GM12864 (cell line): Measurements from ENCODE around the gene TAS2R50.

ENCODE experiments used
- DNase-seq: peaks from one replicate; pipeline ENCODE4 v3.0.0-alpha.2; 2011; ENCODE audit warnings: low read depth
- H3K4me3 ChIP-seq: 2 replicates; pipeline ENCODE4 v1.5.1; 2011; ENCODE audit warnings: mild to moderate bottlenecking, low read depth, low read length, control low read depth
- CTCF ChIP-seq: IDR thresholded peaks from 2 replicates; pipeline ENCODE4 v1.5.1; 2011; ENCODE audit warnings: low read depth, mild to moderate bottlenecking, moderate library complexity, low read length, control low read depth, inconsistent platforms; ENCODE audit errors: missing control alignments

The TAS2R50 gene

GRCh38 chr12:11015775-11016430 lies 29.2 kb upstream of the TAS2R50 start:
- H3K4me3 ChIP-seq = no peak overlapping the region
- DNase-seq = no peak
- TF ChIP-seq CTCF = no peak

- DNase-seq = no peak
- no peak for TF ChIP-seq CTCF
- H3K4me3 ChIP-seq = no peak overlapping the region
These were observed 27.5 kb upstream of the TAS2R50 start for GRCh38 chr12:11014234-11014633.

GRCh38 chr12:11007608-11008007 lies 20.9 kb upstream of the TAS2R50 start:
- no peak overlapping the region for H3K4me3 ChIP-seq

GRCh38 chr12:10998204-10998603 lies 11.5 kb upstream of the TAS2R50 start, which contains the start of gene TAS2R20:
Gene TAS2R20, minus strand, starts transcription at chr12:10998304. Its CDS starts 429 bp downstream, at chr12:10997875.
- no peak for TF ChIP-seq CTCF
- DNase-seq = no peak
- no peak within 1 kb of the TSS for H3K4me3 ChIP-seq

More at GRCh38 chr12:11007608-11008007, 20.9 kb upstream of the TAS2R50 start:
- DNase-seq = no peak
- TF ChIP-seq CTCF = no peak

- no peak for TF ChIP-seq CTCF
- DNase-seq = no peak
- H3K4me3 ChIP-seq = no peak overlapping the region
These were observed 7.6 kb upstream of the TAS2R50 start for GRCh38 chr12:10994307-10994706.

GRCh38 chr12:10989107-10989506 lies 2.4 kb upstream of the TAS2R50 start:
- no peak for TF ChIP-seq CTCF
- no peak for DNase-seq
- H3K4me3 ChIP-seq = no peak overlapping the region

- TF ChIP-seq CTCF = no peak
- no peak overlapping the region for H3K4me3 ChIP-seq
- DNase-seq = no peak
These were observed 4.5 kb downstream of the TAS2R50 start for GRCh38 chr12:10982244-10982643.
